Mammary epithelial cell (primary cell): ENCODE results near the gene ARMS2.

ENCODE experiments used
- EZH2 ChIP-seq: IDR thresholded peaks from 2 replicates; pipeline ENCODE4 v1.6.1; 2012; ENCODE audit warnings: low read length, inconsistent platforms, borderline replicate concordance
- TF ChIP-seq, protein P1 (sequence below), 2 donors: IDR thresholded peaks in 1 of 2; conservative IDR thresholded peaks in 1 of 2; 2 replicates each; pipeline ENCODE4 v1.5.1; 2011 to 2012; ENCODE audit warnings: inconsistent platforms in 2 of 2, low read length in 2 of 2, mild to moderate bottlenecking in 2 of 2, control low read depth in 1 of 2, low read depth in 1 of 2; ENCODE audit not compliant: insufficient read depth in 1 of 2; ENCODE audit errors: extremely low read depth in 1 of 2

DNA sequence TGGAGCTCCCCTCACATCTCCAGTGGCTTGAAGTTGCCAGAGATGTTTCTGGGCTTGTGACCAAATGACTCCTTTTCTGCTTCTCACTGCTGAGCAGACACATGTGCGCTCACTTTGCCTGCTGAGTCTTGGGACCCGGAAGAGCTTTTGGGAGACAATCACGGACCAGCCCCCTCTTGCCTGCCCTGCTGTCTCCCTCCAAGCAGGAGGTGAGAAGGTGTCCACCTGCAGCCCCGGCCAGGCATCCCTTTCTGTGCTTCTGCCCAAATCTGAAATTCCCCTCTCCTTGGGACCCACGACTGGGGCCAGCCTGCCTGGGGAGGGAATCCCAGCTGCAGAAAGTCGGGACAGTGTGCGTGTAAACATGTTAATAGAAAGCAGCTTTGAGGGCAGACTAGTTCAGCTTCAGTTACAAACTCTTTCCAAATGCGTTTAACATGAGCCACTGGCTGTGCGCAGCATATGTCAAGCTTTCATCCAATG is 38.6 kb downstream of the ARMS2 start:
- no peak for TF ChIP-seq EZH2
- TF ChIP-seq, protein P1, sequence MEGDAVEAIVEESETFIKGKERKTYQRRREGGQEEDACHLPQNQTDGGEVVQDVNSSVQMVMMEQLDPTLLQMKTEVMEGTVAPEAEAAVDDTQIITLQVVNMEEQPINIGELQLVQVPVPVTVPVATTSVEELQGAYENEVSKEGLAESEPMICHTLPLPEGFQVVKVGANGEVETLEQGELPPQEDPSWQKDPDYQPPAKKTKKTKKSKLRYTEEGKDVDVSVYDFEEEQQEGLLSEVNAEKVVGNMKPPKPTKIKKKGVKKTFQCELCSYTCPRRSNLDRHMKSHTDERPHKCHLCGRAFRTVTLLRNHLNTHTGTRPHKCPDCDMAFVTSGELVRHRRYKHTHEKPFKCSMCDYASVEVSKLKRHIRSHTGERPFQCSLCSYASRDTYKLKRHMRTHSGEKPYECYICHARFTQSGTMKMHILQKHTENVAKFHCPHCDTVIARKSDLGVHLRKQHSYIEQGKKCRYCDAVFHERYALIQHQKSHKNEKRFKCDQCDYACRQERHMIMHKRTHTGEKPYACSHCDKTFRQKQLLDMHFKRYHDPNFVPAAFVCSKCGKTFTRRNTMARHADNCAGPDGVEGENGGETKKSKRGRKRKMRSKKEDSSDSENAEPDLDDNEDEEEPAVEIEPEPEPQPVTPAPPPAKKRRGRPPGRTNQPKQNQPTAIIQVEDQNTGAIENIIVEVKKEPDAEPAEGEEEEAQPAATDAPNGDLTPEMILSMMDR (conservative IDR thresholded peaks at IDR 0.05 in 1 of 2, IDR thresholded peaks at IDR 0.05 in 1 of 2; ENCODE audit: extremely low read depth in 1 of 2, insufficient read depth in 1 of 2, low read depth in 1 of 2, low read length in 2 of 2), result no peak
